OCI-LY1 (cell line): Measurements from ENCODE around the gene PRSS33.

Experiments
- EZH2 ChIP-seq: fragments of 200-600 bp; sonication (generic), shearing (Covaris generic); IDR thresholded peaks from 2 replicates; pipeline ENCODE4 v1.8.0; 2017; ENCODE audit warnings: borderline replicate concordance, mixed run types, mild to moderate bottlenecking, antibody characterized with exemption, low read length, moderate library complexity, mixed read lengths
- TF ChIP-seq, protein P1 (sequence below): fragments of 200-600 bp; sonication (generic), shearing (Covaris generic); IDR thresholded peaks from 2 replicates; pipeline ENCODE4 v1.5.1; 2017; ENCODE audit warnings: mild to moderate bottlenecking, antibody characterized with exemption, low read length, moderate library complexity, mixed read lengths

DNA sequence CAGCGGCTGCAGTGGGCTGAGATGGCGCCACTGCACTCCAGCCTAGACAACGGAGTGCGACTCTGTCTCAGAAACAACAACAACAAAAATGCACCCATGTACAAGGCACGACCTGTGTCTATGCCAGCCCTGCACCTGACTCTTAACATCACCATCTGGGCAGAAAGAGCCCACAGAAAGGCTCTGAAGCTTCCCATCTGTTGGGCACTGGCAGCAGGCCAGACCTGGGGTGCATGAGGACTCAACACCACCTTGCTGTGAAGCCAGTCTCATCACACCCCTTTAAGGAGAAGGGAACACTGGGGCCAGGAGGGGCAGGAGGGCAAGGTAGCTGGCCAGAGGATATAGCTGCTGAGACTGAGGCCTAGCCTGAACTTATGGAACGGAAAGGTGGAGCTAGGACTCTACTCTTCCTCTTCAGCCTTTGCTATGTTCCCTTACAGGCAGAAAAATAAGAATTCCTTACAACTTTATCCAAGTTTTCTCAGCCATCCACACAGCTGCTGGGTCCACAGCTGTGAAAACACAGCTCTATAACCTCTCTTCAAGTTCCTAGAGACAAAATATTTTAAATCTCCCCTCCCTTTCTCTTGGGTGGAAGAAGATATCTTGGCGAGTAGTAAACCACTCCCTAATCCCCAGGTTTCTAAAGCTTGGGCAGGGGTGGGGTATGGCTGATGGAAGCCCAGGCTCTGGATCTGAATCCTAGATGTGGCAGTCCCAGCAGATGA, 13.0 kb downstream of the PRSS33 start:
- TF ChIP-seq, protein P1, sequence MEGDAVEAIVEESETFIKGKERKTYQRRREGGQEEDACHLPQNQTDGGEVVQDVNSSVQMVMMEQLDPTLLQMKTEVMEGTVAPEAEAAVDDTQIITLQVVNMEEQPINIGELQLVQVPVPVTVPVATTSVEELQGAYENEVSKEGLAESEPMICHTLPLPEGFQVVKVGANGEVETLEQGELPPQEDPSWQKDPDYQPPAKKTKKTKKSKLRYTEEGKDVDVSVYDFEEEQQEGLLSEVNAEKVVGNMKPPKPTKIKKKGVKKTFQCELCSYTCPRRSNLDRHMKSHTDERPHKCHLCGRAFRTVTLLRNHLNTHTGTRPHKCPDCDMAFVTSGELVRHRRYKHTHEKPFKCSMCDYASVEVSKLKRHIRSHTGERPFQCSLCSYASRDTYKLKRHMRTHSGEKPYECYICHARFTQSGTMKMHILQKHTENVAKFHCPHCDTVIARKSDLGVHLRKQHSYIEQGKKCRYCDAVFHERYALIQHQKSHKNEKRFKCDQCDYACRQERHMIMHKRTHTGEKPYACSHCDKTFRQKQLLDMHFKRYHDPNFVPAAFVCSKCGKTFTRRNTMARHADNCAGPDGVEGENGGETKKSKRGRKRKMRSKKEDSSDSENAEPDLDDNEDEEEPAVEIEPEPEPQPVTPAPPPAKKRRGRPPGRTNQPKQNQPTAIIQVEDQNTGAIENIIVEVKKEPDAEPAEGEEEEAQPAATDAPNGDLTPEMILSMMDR = no peak
- no peak for TF ChIP-seq EZH2
